Stimulated activated CD8-positive, alpha-beta memory T cell treated with anti-CD3 and anti-CD28 coated beads, Interleukin-15, amount 100 ng/mL, for 4 hours (primary cell): ENCODE results near the gene SLC13A5.

Experiments
- DNase-seq, 2 donors: peaks; one replicate each; pipeline ENCODE4 v3.0.0-alpha.2; 2020; ENCODE audit warnings: low read depth in 2 of 2

The SLC13A5 gene

GRCh38 chr17:6684460-6684783 is 28.7 kb downstream of the SLC13A5 start:
- no peak for DNase-seq

- DNase-seq: no peak
Measured at GRCh38 chr17:6683730-6684459, 29.3 kb downstream of the SLC13A5 start.

- no peak for DNase-seq
Measured at GRCh38 chr17:6683081-6683684, 30.0 kb downstream of the SLC13A5 start.

GRCh38 chr17:6682339-6682738 is 30.8 kb downstream of the SLC13A5 start:
- no peak for DNase-seq

GRCh38 chr17:6681671-6682070 is 31.5 kb downstream of the SLC13A5 start:
- no peak for DNase-seq

- DNase-seq: no peak
Measured at GRCh38 chr17:6681176-6681575, 32.0 kb downstream of the SLC13A5 start.

GRCh38 chr17:6679241-6679640 is 33.9 kb downstream of the SLC13A5 start:
- DNase-seq: no peak

- no peak for DNase-seq
Measured at GRCh38 chr17:6677946-6678345, 35.2 kb downstream of the SLC13A5 start.

GRCh38 chr17:6677158-6677831 is 35.9 kb downstream of the SLC13A5 start:
- no peak for DNase-seq

- no peak for DNase-seq
Measured at GRCh38 chr17:6676802-6677157, 36.4 kb downstream of the SLC13A5 start.

GRCh38 chr17:6675201-6675825 is 37.9 kb downstream of the SLC13A5 start:
- DNase-seq: no peak

- no peak for DNase-seq
Measured at GRCh38 chr17:6674586-6674985, 38.6 kb downstream of the SLC13A5 start.

GRCh38 chr17:6671431-6671830 is 41.7 kb downstream of the SLC13A5 start:
- no peak for DNase-seq

GRCh38 chr17:6670999-6671398 is 42.2 kb downstream of the SLC13A5 start:
- DNase-seq: no peak

GRCh38 chr17:6670571-6670970 is 42.6 kb downstream of the SLC13A5 start:
- no peak for DNase-seq

GRCh38 chr17:6669479-6670212 is 43.5 kb downstream of the SLC13A5 start:
- no peak for DNase-seq

- no peak for DNase-seq
Measured at GRCh38 chr17:6668727-6669425, 44.3 kb downstream of the SLC13A5 start.

- no peak for DNase-seq
Measured at GRCh38 chr17:6668219-6668618, 45.0 kb downstream of the SLC13A5 start.

- DNase-seq: no peak
Measured at GRCh38 chr17:6667516-6667915, 45.7 kb downstream of the SLC13A5 start.

GRCh38 chr17:6666557-6666956 is 46.6 kb downstream of the SLC13A5 start:
- DNase-seq: no peak

- DNase-seq: no peak
Measured at GRCh38 chr17:6666077-6666521, 47.1 kb downstream of the SLC13A5 start.
